Kasumi-1 (cell line): Measurements from ENCODE around the gene FRMD4A.
"Not testable (repeated sequence)": the region's sequence is repeated elsewhere in the genome, so short reads cannot be mapped to it uniquely, and the experiment has no call there.

ENCODE experiments used
- DNase-seq, 2 experiments: peaks; one replicate each; lab custom pipeline; 2025; lab: John Stamatoyannopoulos, UW

Gene FRMD4A

DNA sequence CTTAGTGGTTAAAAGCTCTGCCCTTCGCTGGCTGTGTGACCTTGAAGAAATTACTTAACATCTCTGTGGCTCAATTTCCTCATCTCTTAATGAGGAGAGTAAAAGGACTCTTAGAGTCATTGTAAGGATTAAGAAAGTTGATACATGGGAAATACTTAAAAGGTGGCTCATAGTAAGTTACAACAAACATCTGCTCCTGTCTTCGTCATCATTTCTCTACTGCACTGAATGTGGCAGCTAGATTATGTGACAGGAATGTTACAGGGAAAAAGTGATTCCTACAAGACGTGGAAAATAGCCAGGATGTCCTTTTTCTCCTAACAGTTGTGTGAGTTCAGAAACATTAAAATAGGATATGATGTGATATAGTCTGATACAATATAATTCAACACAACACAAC, 184.7 kb downstream of the FRMD4A start:
- DNase-seq: no peak

DNA sequence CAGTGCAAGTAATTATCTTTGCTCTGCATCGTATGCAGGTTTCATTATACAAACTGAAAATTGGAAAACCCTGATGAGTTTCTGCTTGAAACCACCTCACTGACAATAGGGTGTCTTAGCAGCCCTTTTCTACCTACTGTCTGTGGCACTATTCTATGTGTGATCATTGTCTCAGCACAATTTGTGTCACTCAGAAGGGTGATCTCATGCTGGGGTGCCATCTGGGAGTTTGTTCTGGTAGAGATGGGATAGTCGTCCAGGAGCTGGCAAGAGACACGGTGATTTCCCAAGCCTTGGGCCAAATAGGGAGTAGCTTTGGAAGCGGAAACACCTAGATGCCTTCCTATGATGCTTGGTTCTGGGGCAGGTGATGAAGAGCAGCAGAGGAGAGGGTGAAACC, 186.3 kb downstream of the FRMD4A start:
- no peak for DNase-seq

DNA sequence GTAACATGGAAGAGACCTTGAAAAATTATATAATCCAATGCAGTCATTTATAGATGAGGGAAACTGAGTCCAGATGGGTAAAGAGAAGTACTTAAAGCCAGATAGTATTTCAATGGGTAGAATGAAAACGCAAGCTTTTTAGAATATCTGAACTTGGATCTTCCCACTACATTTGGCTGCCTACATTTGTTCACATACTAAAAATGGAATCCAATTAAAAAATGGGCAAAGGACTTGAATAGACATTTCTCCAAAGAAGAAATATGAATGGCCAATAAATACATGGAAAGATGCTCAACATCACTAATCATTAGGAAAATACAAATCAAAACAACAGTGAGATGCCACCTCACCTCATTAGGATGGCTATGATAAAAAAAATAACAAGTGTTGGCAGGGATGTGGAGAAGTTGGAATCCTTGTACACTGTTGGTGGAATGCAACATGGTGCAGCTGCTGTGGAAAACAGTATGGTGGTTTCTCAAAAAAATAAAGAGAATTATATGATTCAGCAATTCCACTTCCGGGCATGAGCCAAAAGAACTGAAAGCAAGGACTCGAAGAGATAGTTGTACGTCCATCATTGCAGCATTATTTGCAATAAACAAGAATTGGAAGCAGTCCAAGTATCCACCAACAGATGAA, 188.0 kb downstream of the FRMD4A start:
- DNase-seq: no peak

DNA sequence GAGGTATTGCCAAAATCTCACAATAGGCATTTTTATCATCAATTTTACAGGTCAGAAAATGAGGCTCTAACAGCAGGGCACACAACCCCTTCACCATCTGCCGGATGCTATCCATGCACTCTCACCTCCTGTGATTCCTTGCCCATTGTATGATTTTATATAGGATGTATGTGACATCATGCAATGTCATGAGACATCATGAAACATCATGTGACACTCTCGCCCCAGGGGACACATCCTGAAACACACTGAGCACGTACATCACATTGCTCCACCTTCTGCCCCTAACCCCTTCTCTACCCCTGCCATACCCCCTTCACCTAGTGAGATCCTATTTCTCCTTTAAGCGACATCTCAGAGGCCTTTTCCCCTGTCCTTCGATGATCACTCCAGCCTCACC, 189.4 kb downstream of the FRMD4A start:
- no peak for DNase-seq

DNA sequence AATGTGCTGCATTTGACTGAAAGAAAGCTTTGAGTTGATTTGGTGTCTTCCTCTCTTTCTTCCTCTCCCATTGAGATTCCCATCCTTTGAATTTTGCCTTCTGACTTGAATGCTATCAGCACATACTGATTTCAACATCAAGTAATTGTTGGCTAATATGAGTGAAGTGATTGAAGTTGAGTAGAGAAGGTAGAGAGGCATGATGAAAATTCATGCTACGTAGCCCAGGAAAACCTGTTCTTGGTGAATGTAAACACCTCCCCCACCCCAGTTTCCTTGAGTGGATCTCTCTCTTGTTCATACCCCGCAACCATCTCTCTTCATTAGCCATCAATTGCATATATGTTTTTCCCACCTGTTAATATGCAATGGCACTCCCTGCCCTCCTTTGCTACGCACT, 193.3 kb downstream of the FRMD4A start:
- no peak for DNase-seq

DNA sequence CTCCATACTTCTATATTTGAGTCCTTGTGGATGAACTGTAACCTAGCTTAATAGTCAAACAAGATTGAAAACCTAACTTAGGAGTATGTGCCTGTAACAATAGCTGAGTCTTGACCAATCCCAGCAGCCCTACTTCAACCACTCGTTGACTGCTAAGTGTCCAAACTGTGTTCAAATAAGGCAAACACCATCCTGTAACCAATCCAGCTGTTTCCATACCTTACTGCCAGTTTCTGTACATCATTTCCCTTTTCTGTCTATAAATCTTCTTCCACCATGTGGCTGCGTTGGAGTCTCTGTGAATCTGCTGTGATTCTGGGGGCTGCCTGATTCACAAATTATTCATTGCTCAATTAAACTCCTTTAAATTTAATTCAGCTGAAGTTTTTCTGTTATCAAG, 195.5 kb downstream of the FRMD4A start:
- not testable (repeated sequence) for DNase-seq

DNA sequence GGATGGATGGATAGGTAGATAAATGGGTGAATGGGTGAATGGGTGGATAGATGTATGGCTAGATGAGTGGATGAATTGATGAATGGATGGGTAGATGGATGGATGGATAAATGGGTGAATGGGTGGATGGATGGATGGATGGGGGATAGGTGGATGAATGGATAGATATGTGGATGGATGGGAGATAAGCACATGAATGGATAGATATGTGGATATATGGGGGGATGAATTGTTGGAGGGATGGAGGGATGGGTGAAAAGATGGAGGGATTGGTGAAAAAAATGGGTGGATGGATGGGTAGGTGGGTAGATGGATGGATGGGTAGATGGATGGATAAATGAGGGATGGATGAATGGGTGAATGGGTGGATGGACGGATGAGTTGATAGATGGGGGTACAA, 196.4 kb downstream of the FRMD4A start:
- DNase-seq: no peak

DNA sequence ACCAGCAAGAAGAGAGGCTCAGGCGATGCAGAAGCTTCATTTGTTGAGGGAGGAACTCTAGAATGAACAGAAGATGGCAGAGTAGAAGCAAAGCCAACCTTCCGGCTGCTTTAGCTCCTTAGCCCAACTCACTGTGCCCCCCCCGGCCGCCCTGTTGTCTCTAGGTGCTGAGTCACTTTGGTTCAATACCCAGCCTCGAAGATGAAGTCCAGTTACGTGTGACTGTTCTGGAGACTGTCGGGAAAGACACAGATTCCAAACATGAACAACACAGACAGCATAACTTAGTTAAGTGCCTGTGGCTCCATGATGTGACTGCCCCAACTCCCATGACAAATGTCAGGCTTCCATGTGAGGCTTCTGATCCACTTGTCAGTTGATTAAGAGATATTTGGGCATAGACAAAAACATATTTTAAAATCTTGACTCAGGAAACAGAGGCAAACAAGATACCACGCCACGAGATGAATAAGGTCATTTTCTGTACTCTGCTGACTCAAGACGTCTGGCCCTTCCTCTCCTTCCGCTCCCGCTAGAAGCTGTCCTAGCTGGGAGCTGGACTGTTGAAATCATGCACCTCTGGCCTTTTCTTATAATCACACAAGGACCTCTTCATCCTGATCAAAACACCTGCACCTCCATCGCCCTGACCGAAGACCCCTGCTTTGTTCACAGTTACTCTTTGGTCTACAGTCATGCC, 199.3 kb downstream of the FRMD4A start:
- no peak for DNase-seq

DNA sequence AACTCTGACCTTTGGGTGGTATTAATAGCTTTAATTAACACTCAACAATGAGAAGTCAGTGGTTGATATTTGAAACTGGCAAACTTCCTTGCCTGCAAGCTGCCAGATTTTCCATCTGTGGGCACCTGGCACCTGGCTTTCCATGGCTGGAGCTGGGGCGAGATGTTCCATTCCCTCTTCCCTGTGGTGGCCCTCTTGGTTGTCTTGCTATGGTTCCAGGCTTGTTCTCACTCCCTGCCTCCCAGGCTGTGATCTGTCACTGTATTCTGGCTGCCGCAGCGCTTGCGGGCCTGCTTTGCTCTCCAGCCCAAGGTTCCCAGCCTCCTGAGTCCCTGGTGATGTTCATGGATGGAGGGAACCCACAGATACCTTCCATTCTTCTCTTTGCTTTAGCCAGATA, 201.0 kb downstream of the FRMD4A start:
- DNase-seq: no peak

DNA sequence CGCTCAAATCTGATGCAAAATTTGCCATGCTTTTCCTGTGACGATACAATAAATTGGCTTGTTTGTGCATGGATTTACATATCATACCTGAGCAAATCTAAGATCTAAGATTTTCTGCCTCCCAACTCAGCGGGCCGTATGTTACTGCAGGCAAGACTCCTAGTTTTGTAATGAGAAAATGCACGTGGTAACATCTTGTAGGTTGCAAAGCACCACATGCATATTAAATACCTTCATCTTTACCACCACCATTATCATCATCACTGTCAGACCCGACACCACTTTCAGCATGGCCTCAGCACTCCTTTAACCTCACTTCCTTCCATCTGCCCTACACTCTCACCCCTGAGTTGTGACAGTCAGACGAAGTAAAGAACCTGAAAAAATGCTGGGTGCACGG, 202.2 kb downstream of the FRMD4A start:
- DNase-seq: no peak

DNA sequence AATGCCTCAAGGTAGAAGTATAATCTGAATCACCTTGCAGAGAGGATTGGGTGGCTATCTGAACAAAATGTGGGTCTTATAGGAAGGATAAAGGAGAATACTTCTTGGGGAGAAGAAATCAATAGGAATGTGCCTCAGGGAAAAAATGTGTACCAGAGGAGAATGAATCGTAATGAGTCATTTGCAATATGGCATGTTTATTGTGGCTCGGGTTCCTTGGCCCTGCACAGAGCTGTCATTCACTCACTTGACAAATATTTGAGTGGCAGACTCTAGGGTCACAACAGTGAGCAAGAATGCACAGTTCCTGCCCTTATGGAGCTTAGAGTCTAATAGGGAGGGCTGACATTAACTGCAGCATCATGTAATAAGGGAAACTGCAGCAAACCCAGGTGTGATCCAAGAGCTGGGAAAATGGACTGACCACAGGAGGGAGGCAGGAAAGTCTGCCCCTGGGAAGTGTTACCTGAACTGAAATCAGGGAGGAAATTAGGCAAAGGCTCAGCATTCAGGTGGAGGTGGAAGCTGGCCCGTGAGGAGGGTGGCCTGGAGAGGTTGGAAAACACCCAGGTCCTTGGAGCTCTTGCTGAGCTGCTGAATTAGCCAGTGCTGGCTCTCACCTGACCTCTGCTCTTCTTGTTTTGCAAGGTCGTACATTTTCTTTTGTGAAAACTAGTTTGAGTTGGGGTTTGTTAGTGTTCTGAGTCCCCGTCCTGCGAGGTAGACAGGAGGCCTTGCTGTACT, 203.9 kb downstream of the FRMD4A start:
- no peak for DNase-seq

DNA sequence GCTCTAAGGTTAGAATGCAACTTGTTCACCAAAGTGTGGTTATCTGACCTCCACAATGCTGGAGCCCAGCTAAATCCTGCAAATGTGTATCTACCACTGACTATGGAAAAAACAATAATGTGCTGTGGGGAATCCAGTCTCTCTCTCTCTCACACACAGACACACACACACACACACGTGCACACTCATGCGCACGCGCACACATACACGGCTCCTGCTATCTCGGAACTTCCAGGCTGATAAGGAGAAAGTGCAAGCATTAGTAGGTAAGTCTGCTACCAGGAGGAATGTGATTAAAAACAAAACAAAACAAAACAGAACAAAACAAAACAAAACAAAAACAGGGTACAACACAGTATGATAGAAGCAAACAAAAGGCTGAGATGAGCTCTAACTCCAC, 205.2 kb downstream of the FRMD4A start:
- DNase-seq: no peak

DNA sequence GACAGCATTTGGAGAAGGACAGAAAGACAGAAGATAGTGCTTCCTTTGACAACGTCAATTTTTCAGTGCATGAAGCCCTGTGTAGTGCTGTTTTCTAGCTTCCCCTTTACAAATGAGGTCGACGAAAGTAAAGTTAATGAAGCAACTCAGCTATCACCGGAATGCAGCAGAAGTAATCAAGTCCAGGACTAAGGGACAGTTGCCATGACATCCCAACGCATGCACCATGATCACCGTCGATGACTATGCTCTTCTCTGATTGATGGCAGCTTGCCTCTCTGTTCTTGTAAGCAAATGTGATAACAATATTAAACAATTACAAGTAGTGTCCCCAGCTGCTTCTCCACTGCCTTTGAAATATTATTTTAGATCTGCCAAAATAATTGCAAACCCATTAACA, 205.8 kb downstream of the FRMD4A start:
- DNase-seq: no peak

DNA sequence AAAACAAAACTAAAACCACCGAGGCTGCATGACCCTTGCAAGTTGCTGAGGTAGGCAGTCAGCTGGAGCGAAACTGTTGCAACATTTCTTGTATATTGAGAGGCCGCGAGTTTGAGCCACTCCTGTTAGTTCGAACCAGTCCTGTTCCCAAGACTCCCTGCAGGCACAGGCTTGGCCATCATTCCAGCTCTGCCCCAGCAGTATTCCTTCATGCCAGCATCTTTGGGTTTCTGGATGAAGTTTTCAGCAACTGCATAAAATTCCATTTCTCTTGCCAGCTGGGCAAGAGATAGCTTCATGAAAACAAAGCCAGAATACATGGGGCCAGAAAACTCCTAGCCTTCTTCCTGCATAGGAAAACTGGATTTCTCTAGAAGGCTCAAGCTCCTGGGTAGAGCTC, 207.6 kb downstream of the FRMD4A start:
- no peak for DNase-seq

DNA sequence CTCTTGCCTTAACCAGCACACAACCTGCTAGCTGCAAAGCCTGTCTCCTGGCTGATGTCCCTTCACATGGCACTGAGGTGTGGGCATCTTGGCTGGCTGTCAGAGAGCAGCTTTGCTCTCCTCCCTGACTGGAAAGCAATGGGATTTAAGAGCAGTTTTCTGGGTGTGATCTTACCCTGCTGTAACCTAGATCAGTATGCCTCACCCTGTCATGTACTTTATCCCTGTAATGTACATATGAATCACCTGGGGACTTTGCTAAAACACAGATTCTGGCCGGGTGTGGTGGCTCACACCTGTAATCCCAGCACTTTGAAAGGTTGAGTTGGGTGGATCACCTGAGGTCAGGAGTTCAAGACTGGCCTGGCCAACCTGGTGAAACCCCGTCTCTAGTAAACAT, 209.9 kb downstream of the FRMD4A start:
- no peak for DNase-seq

DNA sequence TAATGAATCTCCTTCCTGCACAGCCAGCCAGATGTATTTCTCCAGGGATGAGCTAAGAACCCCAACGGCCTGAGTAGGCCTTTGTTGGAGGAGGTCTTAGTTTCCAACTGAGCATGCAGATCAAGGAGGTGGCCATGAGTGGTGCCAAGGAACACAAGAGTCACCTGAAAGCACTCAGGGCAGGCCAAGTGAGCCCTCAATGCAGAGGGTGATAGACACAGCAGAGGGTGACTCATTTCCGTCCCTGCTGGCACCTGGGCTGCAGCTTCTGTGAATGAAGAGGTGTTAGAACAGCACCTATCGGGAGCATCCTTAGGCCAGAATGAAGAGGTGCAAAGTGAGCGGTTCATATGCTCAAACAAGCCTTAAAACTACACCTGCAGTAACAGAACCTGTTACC, 211.8 kb downstream of the FRMD4A start:
- DNase-seq: no peak

DNA sequence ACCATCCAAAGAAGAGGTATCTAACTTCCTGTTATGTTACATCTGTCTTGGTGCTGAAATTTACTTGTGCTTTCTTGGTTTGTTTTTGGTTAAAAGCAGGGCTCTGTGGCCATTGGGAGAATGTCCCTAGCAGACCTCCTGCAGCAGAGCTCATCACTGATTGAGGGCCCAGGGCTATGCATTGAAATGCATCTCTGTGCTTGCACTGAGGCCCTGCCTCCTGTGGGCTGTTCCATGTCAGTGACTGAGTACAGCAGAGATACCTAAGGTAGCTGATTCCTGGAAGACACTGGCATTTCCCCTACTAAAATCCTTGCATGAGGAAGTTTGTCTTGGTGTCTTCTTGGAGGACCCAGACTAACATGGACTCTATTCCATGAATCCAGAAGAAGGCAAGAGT, 213.9 kb downstream of the FRMD4A start:
- no peak for DNase-seq

DNA sequence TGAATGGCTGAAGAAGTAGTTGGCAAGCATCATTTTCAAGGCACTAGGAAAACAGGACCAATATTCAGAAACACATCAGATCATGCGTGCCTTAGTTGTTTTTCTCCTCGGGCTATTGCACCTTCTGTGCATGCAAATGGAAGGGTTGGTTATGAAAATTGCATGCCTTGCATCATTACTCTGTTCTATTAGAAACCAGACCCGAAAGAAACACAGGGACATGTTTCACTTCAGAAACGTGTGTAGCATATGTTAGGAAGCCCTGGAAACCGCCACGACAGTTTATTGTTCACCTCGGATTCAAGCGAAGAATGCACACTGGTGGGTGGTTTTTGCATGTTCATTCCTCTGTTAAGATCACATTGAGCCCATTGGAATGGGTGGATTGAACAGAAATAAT, 214.7 kb downstream of the FRMD4A start:
- no peak for DNase-seq

DNA sequence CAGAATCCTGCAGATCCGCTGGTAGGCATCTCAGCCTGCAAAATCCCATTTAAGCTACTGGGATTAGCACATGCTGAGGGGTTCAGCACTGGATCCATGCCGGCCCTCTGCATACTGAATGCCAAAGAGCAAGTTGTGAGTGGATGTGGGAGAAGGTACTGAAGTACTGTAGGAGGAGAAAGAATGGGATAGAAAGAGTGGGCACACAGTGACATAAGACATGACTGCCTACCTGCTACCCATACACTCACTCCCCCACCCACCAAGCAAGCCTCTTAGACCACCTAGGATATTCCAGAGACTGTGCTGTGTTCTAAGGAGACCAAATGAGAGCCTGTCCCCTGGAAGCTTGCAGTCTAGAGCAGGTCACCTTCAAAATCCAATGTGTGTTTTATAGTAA, 215.9 kb downstream of the FRMD4A start:
- DNase-seq: no peak

DNA sequence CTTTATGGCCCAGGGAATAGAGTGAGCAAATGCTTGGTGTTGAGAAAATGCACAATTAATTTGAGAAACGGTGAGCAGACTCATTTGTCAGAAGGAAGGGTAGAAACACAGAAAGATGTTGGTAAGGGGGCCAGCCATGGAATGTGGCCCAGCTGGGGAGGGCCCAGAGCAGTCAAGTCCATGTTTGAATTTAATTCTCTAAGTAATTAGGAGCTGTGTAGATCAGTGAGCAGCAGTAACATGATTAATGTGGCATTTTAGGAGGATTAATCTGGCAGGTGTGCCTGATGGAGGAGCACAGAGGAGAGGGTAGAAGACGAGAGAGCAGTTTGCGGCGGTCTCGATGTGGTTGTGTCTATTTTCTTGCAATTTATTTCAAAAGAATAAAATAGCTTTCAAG, 218.7 kb downstream of the FRMD4A start:
- DNase-seq: no peak

DNA sequence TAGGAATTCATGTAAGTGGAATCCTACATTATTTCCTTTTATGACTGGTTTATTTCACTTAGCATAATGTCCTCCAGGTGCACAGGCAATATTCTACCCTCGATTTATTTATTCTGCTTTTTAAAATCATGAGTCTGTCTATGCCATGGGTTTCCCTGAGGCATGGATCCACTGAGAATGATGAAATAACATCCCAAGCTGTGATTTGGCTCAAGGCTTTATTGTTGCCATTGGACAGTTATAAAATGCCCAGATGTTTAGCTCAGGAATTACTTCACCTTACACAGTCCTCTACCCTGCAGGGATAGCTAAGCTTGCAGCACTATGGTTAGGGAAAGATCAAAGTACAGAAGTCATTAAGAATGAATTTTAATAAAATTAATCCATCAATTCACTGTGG, 219.5 kb downstream of the FRMD4A start:
- DNase-seq: no peak

DNA sequence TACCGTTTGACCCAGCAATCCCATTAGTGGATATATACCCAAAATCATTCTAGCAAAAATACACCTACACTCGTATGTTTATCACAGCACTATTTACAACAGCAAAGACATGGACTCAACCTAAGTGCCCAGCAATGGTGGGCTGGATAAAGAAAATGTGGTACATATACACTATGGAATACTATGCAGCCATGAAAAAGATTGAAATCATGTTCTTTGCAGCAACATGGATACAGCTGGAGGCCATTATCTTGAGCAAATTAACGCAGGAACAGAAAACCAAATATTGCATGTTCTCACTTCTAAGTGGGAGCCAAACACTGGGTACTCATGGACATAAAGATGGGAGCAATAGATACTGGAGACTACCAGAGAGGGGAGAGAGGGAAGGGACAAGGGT, 223.9 kb downstream of the FRMD4A start:
- no peak for DNase-seq

DNA sequence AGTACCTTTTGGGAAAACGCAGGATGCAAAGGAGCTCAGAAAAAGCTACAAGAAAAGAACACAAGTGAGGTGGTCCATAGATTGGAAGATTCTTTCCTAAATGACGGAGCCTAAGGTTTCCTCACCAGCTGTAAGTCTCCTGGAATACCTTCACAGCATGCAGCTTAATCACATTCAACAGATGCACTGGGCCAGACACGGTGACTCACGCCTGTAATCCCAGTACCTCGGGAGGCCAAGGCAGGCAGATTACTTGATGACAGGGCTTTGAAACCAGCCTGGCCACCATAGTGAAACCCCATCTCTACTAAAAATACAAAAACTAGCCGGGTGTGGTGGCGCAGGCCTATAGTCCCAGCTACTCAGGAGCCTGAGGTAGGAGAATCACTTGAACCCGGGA, 228.7 kb downstream of the FRMD4A start:
- no peak for DNase-seq

DNA sequence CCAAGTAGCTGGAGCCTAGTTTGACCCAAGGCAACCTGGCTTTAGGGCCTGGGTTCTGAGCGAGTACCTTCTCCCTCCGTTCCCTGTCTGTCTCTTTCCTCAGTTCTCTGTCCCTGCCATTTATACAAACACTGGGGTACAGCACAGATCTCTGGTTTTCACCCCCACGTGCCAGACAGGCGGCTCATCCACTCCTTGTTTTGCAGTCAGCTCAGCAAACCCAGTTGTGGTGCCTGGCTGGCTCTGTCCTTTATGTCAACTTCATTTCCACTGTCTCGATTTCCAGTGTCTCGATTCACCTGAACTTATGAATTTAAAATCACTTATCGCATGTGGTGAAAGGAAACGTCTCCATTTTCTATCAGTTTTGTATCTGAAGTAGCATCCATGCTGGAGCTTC, 230.8 kb downstream of the FRMD4A start:
- no peak for DNase-seq
